K562 (cell line): ENCODE results near the gene ADGRG1. TPM values are rescaled to one million over a fixed set of nuclear protein-coding genes. Genes with fewer than 3 reads are reported as not detected.

Experiments used
- ATAC-seq: fragments of 200-7000 bp; cut with Tn5 transposase; 3 replicates; pipeline ENCODE4 v1.9.1; 2020; ENCODE audit warnings: moderate library complexity
- BruUV-seq: library from RNA; stranded (reverse); fragments of 400-500 nt; replicated peaks from 2 replicates; lab custom pipeline; 2021; lab: Mats Ljungman, UMichigan
- CTCF ChIA-PET: fragments of 300-600 bp; formaldehyde crosslinking; extraction: SDS; loops from one replicate; lab custom pipeline; 2021; ENCODE audit warnings: low intra/inter-chr PET ratio; lab: Yijun Ruan, JAX
- POLR2A ChIA-PET: fragments of 300-600, 350-650 bp; sonication (Branson Sonifier 250); formaldehyde crosslinking; extraction: SDS; loops from one replicate; lab custom pipeline; 2021; ENCODE audit warnings: antibody characterized with exemption, inconsistent platforms; lab: Yijun Ruan, JAX
- DNase-seq, 4 experiments: peaks; one replicate each; pipeline versions ENCODE4 v3.0.0 to v3.0.0-alpha.2; 2011 to 2018; ENCODE audit warnings: low spot score in 3 of 4, mixed read lengths in 3 of 4; ENCODE audit errors: extremely low read depth in 1 of 4
- FAIRE-seq: peaks from 2 replicates; lab custom pipeline; 2011; peaks lifted over from hg19 to GRCh38; lab: Jason Lieb, UNC
- H2AFZ ChIP-seq: 2 replicates; pipeline ENCODE4 v1.6.0; 2011; ENCODE audit warnings: low read depth, low read length, control low read depth, inconsistent platforms
- H3K27ac ChIP-seq: fragments of 200-600 bp; 3 replicates; pipeline ENCODE4 v1.8.0; 2011; ENCODE audit warnings: low read depth, mild to moderate bottlenecking, control low read depth, inconsistent platforms, low read length, moderate library complexity, mixed read lengths; ENCODE audit errors: extremely low read depth
- H3K27me3 ChIP-seq, 2 experiments: fragments of 300-600 bp in 1 of 2; 2 replicates in 1 of 2; 3 replicates in 1 of 2; pipeline versions ENCODE4 v1.6.0 to v1.8.0; 2011; ENCODE audit warnings: inconsistent platforms in 2 of 2, low read length in 2 of 2, mild to moderate bottlenecking in 1 of 2, mixed read lengths in 1 of 2, moderate library complexity in 1 of 2; ENCODE audit not compliant: control insufficient read depth in 2 of 2, insufficient read depth in 2 of 2
- H3K36me3 ChIP-seq: fragments of 300-600 bp; 3 replicates; pipeline ENCODE4 v1.8.0; 2011; ENCODE audit warnings: mild to moderate bottlenecking, low read length, inconsistent platforms; ENCODE audit not compliant: control insufficient read depth, insufficient read depth
- H3K4me1 ChIP-seq, 2 experiments: fragments of 200-600 bp in 1 of 2; replicated peaks in 1 of 2; 2 replicates in 1 of 2; 3 replicates in 1 of 2; pipeline versions ENCODE4 v1.5.1 to v1.8.0; 2011; ENCODE audit warnings: inconsistent platforms in 2 of 2, low read length in 2 of 2, mild to moderate bottlenecking in 1 of 2, mixed read lengths in 1 of 2, moderate library complexity in 1 of 2; ENCODE audit not compliant: control insufficient read depth in 2 of 2, insufficient read depth in 2 of 2
- H3K4me2 ChIP-seq: 2 replicates; pipeline ENCODE4 v1.6.1; 2011; ENCODE audit warnings: low read length, control low read depth, inconsistent platforms, mixed read lengths; ENCODE audit not compliant: insufficient read depth
- H3K4me3 ChIP-seq: fragments of 200-600 bp; sonication (generic), shearing (Covaris generic); 2 replicates; pipeline ENCODE4 v1.5.1; 2016; ENCODE audit warnings: control low read depth, inconsistent platforms
- H3K79me2 ChIP-seq: fragments of 200-600 bp; 3 replicates; pipeline ENCODE4 v1.8.0; 2011; ENCODE audit warnings: low read length, inconsistent platforms; ENCODE audit not compliant: control insufficient read depth, insufficient read depth
- H3K9ac ChIP-seq, 2 experiments: 2 replicates each; pipeline versions ENCODE4 v1.6.0 to v1.6.1; 2011; ENCODE audit warnings: low read depth in 2 of 2, low read length in 2 of 2, control low read depth in 1 of 2, inconsistent platforms in 1 of 2, mild to moderate bottlenecking in 1 of 2, mixed read lengths in 1 of 2; ENCODE audit not compliant: insufficient read depth in 1 of 2
- H3K9me1 ChIP-seq: one replicate; pipeline ENCODE4 v1.6.0; 2011; ENCODE audit warnings: inconsistent platforms, mild to moderate bottlenecking, low read length, moderate library complexity; ENCODE audit not compliant: control insufficient read depth, insufficient read depth
- H3K9me3 ChIP-seq: replicated peaks from 2 replicates; pipeline ENCODE4 v1.5.1; 2011; ENCODE audit warnings: low read depth, low read length, inconsistent platforms; ENCODE audit not compliant: control insufficient read depth, insufficient read depth
- H4K20me1 ChIP-seq: replicated peaks from 2 replicates; pipeline ENCODE4 v1.6.1; 2011; ENCODE audit warnings: low read length, inconsistent platforms, mixed read lengths; ENCODE audit not compliant: control insufficient read depth, insufficient read depth
- ATF6 ChIP-seq: sonication (generic); formaldehyde crosslinking; IDR thresholded peaks from 2 replicates; pipeline ENCODE4 v1.4.0; 2020; ENCODE audit warnings: mild to moderate bottlenecking, missing genetic modification reagents
- CCAR2 ChIP-seq: fragments of 200-400 bp; formaldehyde crosslinking; IDR thresholded peaks from 2 replicates; pipeline ENCODE4 v1.6.1; 2017; ENCODE audit warnings: mild to moderate bottlenecking, low read depth, low read length
- CGGBP1 ChIP-seq: fragments of 250-450 bp; sonication (Bioruptor Pico); IDR thresholded peaks from 2 replicates; pipeline ENCODE4 v1.9.0; 2021; ENCODE audit warnings: mild to moderate bottlenecking
- CHAMP1 ChIP-seq: fragments of 450-650 bp; IDR thresholded peaks from 2 replicates; pipeline ENCODE4 v1.6.1; 2016; ENCODE audit warnings: mild to moderate bottlenecking
- E2F3 ChIP-seq: fragments of 250-450 bp; sonication (Bioruptor Pico); IDR thresholded peaks from 2 replicates; pipeline ENCODE4 v1.4.0; 2020; ENCODE audit warnings: mild to moderate bottlenecking
- FOS ChIP-seq: IDR thresholded peaks from 3 replicates; pipeline ENCODE4 v1.6.1; 2011; ENCODE audit not compliant: insufficient read length; ENCODE audit errors: extremely low read depth
- GABPB1 ChIP-seq: sonication (generic); formaldehyde crosslinking; IDR thresholded peaks from 2 replicates; pipeline ENCODE4 v1.8.0; 2022; ENCODE audit warnings: mild to moderate bottlenecking, missing genetic modification reagents
- NFE2L1 ChIP-seq: fragments of 450-650 bp; IDR thresholded peaks from 2 replicates; pipeline ENCODE4 v1.6.1; 2016; ENCODE audit warnings: missing genetic modification characterization, low read depth, mild to moderate bottlenecking, missing compliant biosample characterization, moderate library complexity, borderline replicate concordance
- PHB ChIP-seq: fragments of 250-450 bp; sonication (Bioruptor Pico); IDR thresholded peaks from 2 replicates; pipeline ENCODE4 v1.5.0; 2021
- RBBP5 ChIP-seq: fragments of 200-600 bp; sonication (generic); IDR thresholded peaks from 2 replicates; pipeline ENCODE4 v1.6.1; 2012; ENCODE audit warnings: borderline replicate concordance, mild to moderate bottlenecking, low read length, control low read depth, inconsistent platforms; ENCODE audit not compliant: insufficient read depth, poor library complexity, severe bottlenecking
- SIN3A ChIP-seq, 2 experiments: fragments of 150-350 bp in 1 of 2; IDR thresholded peaks; 2 replicates each; pipeline ENCODE4 v1.6.1; 2011 to 2016; ENCODE audit warnings: borderline replicate concordance in 2 of 2, low read depth in 2 of 2, low read length in 2 of 2, mild to moderate bottlenecking in 2 of 2, moderate library complexity in 2 of 2; ENCODE audit not compliant: control insufficient read depth in 1 of 2
- ZBTB7A ChIP-seq: IDR thresholded peaks from 2 replicates; pipeline ENCODE4 v1.6.1; 2011; ENCODE audit warnings: low read depth, mild to moderate bottlenecking, low read length, moderate library complexity, borderline replicate concordance; ENCODE audit not compliant: control insufficient read depth
- ZNF174 ChIP-seq: fragments of 250-450 bp; sonication (Bioruptor Pico); IDR thresholded peaks from 2 replicates; pipeline ENCODE4 v1.4.0; 2020; ENCODE audit warnings: mild to moderate bottlenecking
- ZNF24 ChIP-seq: fragments of 450-650 bp; IDR thresholded peaks from 2 replicates; pipeline ENCODE4 v1.6.1; 2016
- ZNF589 ChIP-seq: fragments of 200-800 bp; sonication (Bioruptor generic); IDR thresholded peaks from 2 replicates; pipeline ENCODE4 v1.6.1; 2016; ENCODE audit warnings: low read depth, missing genetic modification characterization, missing compliant biosample characterization
- ZNF740 ChIP-seq, 3 experiments: fragments of 200-800 bp in 1 of 3; sonication (Bioruptor generic) in 1 of 3; sonication (generic) in 1 of 3; formaldehyde crosslinking in 1 of 3; IDR thresholded peaks; 2 replicates each; pipeline versions ENCODE4 v1.6.1 to v1.8.0; 2016 to 2022; ENCODE audit warnings: mild to moderate bottlenecking in 2 of 3, missing compliant biosample characterization in 2 of 3, missing genetic modification characterization in 2 of 3, missing genetic modification reagents in 1 of 3
- WGBS: fragments of 100-300 bp; shearing (Covaris generic); methylation state at CpG from one replicate; pipeline ENCODE4 v1.1.6; 2016; ENCODE audit warnings: low coverage, mixed read lengths; ENCODE audit not compliant: insufficient coverage; ENCODE audit errors: missing lambda C conversion rate; 5-methylcytosine and 5-hydroxymethylcytosine counted together
- in situ Hi-C: fragments of 300-500 bp; cut with MboI; formaldehyde crosslinking; loops from 4 replicates; pipeline ENCODE4 v1.15.0; 2018; ENCODE audit warnings: inconsistent platforms, mixed read lengths
- intact Hi-C: fragments of 100-400 bp; cut with micrococcal nuclease; formaldehyde crosslinking; loops from 2 replicates; pipeline ENCODE4 v1.14.2; 2022
- polyA plus RNA-seq, 8 experiments: library from polyadenylated mRNA; depleted of rRNA in 4 of 8; stranded (reverse) in 5 of 8; unstranded in 3 of 8; fragments of >200 nt; fragmentation: Nextera tagmentation in 2 of 8; fragmentation: Illumina TruSeq in 1 of 8; extraction: Ambion mirVana in 2 of 8; extraction: Trizol in 1 of 8; gene quantifications; 2 replicates each; pipeline versions ENCODE4 v1.2.1 to v1.2.3, GENCODE V29; 2011 to 2014; ENCODE audit warnings: inconsistent platforms in 1 of 8, missing spikeins in 1 of 8
- total RNA-seq, 7 experiments: library from RNA; depleted of rRNA in 6 of 7; stranded (reverse); fragments of >200 nt in 6 of 7; fragmentation: Illumina TruSeq in 2 of 7; extraction: Trizol in 2 of 7; gene quantifications; 2 replicates each; pipeline versions ENCODE4 v1.2.1 to v1.2.3, GENCODE V29; 2011 to 2021; ENCODE audit warnings: low replicate concordance in 1 of 7

Gene ADGRG1
- total and polyA plus RNA-seq, 9 of the 15 experiments (the other 6 are each of a cell fraction or from before 2014, with no cell fraction given), result 0.04 to 0.31 (median 0.16) TPM; not detected in 6

GRCh38 chr16:57688487-57688986 lies 60.1 kb downstream of the ADGRG1 start:
- ChIA-PET POLR2A (interaction anchor here (0.6 kb wide), 1 partner anchor 43 kb away, joined by 4 read pairs; no protein-coding TSS in a partner anchor), CTCF (no interaction called here)
- no TSS peak for BruUV-seq
- Histone ChIP-seq H3K79me2 (no peaks in the 10 kb centered on the region), H3K4me3 (no peak overlapping the region), H3K9ac (peak overlapping the region; percentile 55 to 80), H3K9me3 (no peaks in the 10 kb centered on the region), H3K27ac (no peak overlapping the region; the same call in 2 of the 3 replicates), H4K20me1 (no peaks in the 10 kb centered on the region), H3K36me3 (no peaks in the 10 kb centered on the region), H2AFZ (peak overlapping the region; percentile 60; the same call in 1 of the 2 replicates), H3K4me2 (peak overlapping the region; percentile 74; the same call in 1 of the 2 replicates), H3K27me3 (no peaks in the 10 kb centered on the region), H3K9me1 (peaks cover 8% of the 10 kb centered on the region), H3K4me1 (peaks cover 45 to 54% of the 10 kb centered on the region in 2 experiments)
- WGBS, result 53% methylated on average over 4 of the region's 4 CpGs
- in situ Hi-C loops (no loop called here), intact Hi-C loops (no loop called here)
- DNase-seq (no peak), FAIRE-seq (no peak), ATAC-seq (no peak)
- TF ChIP-seq ZNF174 (CRISPR knock-in tag), result no peak
- TF ChIP-seq ATF6, result no peak
- no peak for TF ChIP-seq GABPB1 (CRISPR knock-in tag)
- peak; percentile 14; the same call in 1 of the 2 replicates for TF ChIP-seq ZNF740 (CRISPR knock-in tag; IDR thresholded peaks at IDR 0.05)
- TF ChIP-seq ZNF740 (tag; IDR thresholded peaks at IDR 0.05), result no peak
- peak; percentile 11 for TF ChIP-seq RBBP5
- TF ChIP-seq E2F3 (CRISPR knock-in tag), result no peak
- TF ChIP-seq PHB (CRISPR knock-in tag), result no peak
- no peak for TF ChIP-seq CCAR2
- no peak for TF ChIP-seq CHAMP1
- no peak for TF ChIP-seq CGGBP1
- TF ChIP-seq ZNF24, result no peak
- TF ChIP-seq SIN3A (IDR thresholded peaks at IDR 0.05; ENCODE audit: borderline replicate concordance in 2 of 2, control insufficient read depth in 1 of 2, low read depth in 2 of 2, low read length in 2 of 2), result no peak
- TF ChIP-seq NFE2L1 (tag), result no peak
- TF ChIP-seq ZBTB7A, result peak; percentile 48; the same call in 1 of the 2 replicates
- no peak for TF ChIP-seq FOS
- no peak for TF ChIP-seq ZNF589 (CRISPR knock-in tag)
